Lower lobe of right lung (tissue), 2 donors: ENCODE measurements around the gene TBL2. TPM values are rescaled to one million over a fixed set of nuclear protein-coding genes. Genes with fewer than 3 reads are reported as not detected.
"Not testable (repeated sequence)": the region's sequence is repeated elsewhere in the genome, so short reads cannot be mapped to it uniquely, and the experiment has no call there.

Experiments
- ATAC-seq, 2 donors: fragments of 200-7000 bp; cut with Tn5 transposase; one replicate each; pipeline ENCODE4 v1.9.1; 2020 to 2022; ENCODE audit warnings: mild to moderate bottlenecking in 2 of 2, moderate library complexity in 2 of 2
- DNase-seq: peaks from one replicate; pipeline ENCODE4 v3.0.0-alpha.2; 2020
- H3K27ac ChIP-seq: fragments of 200-600 bp; one replicate; pipeline ENCODE4 v1.8.0; 2022
- H3K27me3 ChIP-seq: fragments of 200-600 bp; one replicate; pipeline ENCODE4 v1.8.0; 2022; ENCODE audit warnings: low read depth
- H3K36me3 ChIP-seq: fragments of 200-600 bp; one replicate; pipeline ENCODE4 v1.8.0; 2022; ENCODE audit warnings: mild to moderate bottlenecking
- H3K4me1 ChIP-seq: fragments of 200-600 bp; one replicate; pipeline ENCODE4 v1.8.0; 2022
- H3K4me3 ChIP-seq: fragments of 200-600 bp; one replicate; pipeline ENCODE4 v1.8.0; 2022; ENCODE audit warnings: mild to moderate bottlenecking
- H3K9me3 ChIP-seq: fragments of 200-600 bp; one replicate; pipeline ENCODE4 v1.8.0; 2022
- CTCF ChIP-seq: fragments of 200-600 bp; IDR thresholded peaks from one replicate; pipeline ENCODE4 v1.8.0; 2022; ENCODE audit warnings: antibody characterized with exemption, mild to moderate bottlenecking
- intact Hi-C: fragments of 100-400 bp; cut with DNase I; formaldehyde crosslinking; loops from one replicate; pipeline ENCODE4 v1.11.0; 2022
- total RNA-seq: library from RNA; stranded (reverse); fragmentation: NEBNext Ultra II Directional; extraction: Animal tissue kit (Norgen Biotek cat#: 25700); gene quantifications from one replicate; pipeline ENCODE4 v1.2.1, GENCODE V29; 2021
- donor health status: DM: no; HTN: yes; CAD: no; lungs with severe emphysema.

TBL2 gene
- total RNA-seq, 1 donor from 2014 or later = 27.9 TPM

GRCh38 chr7:73593207-73594045, 15.0 kb upstream of the TBL2 start:
- Histone ChIP-seq H3K27me3 (peaks cover 3% of the 10 kb centered on the region), H3K9me3 (no peaks in the 10 kb centered on the region), H3K4me3 (no peak overlapping the region), H3K36me3 (no peaks in the 10 kb centered on the region), H3K4me1 (no peaks in the 10 kb centered on the region), H3K27ac (no peak overlapping the region)
- ATAC-seq (peak in 1 of 2 donors; percentile 9), DNase-seq (no peak)
- TF ChIP-seq CTCF = no peak
- intact Hi-C loops = no loop called here

- TF ChIP-seq CTCF = no peak
- H3K27me3 ChIP-seq = no peaks in the 10 kb centered on the region
- H3K4me3 ChIP-seq = no peak overlapping the region
- ATAC-seq = peak in 1 of 2 donors; percentile 2
- no peaks in the 10 kb centered on the region for H3K36me3 ChIP-seq
- DNase-seq = peak; percentile 28
- peak overlapping the region; percentile 38 for H3K27ac ChIP-seq
- intact Hi-C loops = no loop called here
- H3K4me1 ChIP-seq = peaks cover 26% of the 10 kb centered on the region
- no peaks in the 10 kb centered on the region for H3K9me3 ChIP-seq
Measured at GRCh38 chr7:73586911-73587310, 8.5 kb upstream of the TBL2 start.

GRCh38 chr7:73585196-73585595, 6.8 kb upstream of the TBL2 start:
- Histone ChIP-seq H3K27ac (no peak overlapping the region), H3K27me3 (no peaks in the 10 kb centered on the region), H3K9me3 (no peaks in the 10 kb centered on the region), H3K4me3 (no peak overlapping the region), H3K36me3 (no peaks in the 10 kb centered on the region), H3K4me1 (peaks cover 34% of the 10 kb centered on the region)
- ATAC-seq (no peak), DNase-seq (peak; percentile 24)
- TF ChIP-seq CTCF = no peak
- intact Hi-C loops = no loop called here

- DNase-seq = peak; percentile 34
- H3K4me1 ChIP-seq = peaks cover 42% of the 10 kb centered on the region
- intact Hi-C loops = no loop called here
- H3K36me3 ChIP-seq = no peaks in the 10 kb centered on the region
- ATAC-seq = no peak
- TF ChIP-seq CTCF = no peak
- H3K4me3 ChIP-seq = no peak overlapping the region
- no peaks in the 10 kb centered on the region for H3K9me3 ChIP-seq
- no peak overlapping the region for H3K27ac ChIP-seq
- no peaks in the 10 kb centered on the region for H3K27me3 ChIP-seq
Measured at GRCh38 chr7:73582664-73583202, 4.4 kb upstream of the TBL2 start.

GRCh38 chr7:73581006-73581405, 2.6 kb upstream of the TBL2 start:
- H3K36me3 ChIP-seq, intact Hi-C loops, H3K9me3 ChIP-seq, H3K27ac ChIP-seq, H3K4me3 ChIP-seq, ATAC-seq, H3K27me3 ChIP-seq: not testable (repeated sequence)
- peaks cover 45% of the 10 kb centered on the region for H3K4me1 ChIP-seq
- DNase-seq = peak; percentile 13
